ENCODE results near the gene ERF. TPM values are rescaled to one million over a fixed set of nuclear protein-coding genes. Genes with fewer than 3 reads are reported as not detected.
A peak's percentile ranks its signal among the peaks of the same experiment; 100 is the strongest.

Gene ERF
- total and polyA plus RNA-seq, 4 donors, result 24.2 to 53.6 (median 43.0) TPM

- DNase-seq (no peak), ATAC-seq (ENCODE audit: insufficient read depth, low FRiP score) (no peak)
- H3K27ac ChIP-seq (ENCODE audit: low read depth in 1 of 2, low read length in 1 of 2), result peak overlapping the region in 1 of 2 donors; percentile 81
These were observed 34.2 kb downstream of the ERF start for GRCh38 chr19:42220751-42221097.

GRCh38 chr19:42219812-42220750, 34.8 kb downstream of the ERF start, which contains the start of gene ZNF526:
TSS of gene ZNF526 (plus strand) at chr19:42220312. CDS start at chr19:42224404, 4,092 bp downstream.
- Histone ChIP-seq H3K9me3 (ENCODE audit: control insufficient read depth in 4 of 4, insufficient read depth in 3 of 4, low read length in 3 of 4) (no peaks in the 10 kb centered on the region), H3K4me1 (ENCODE audit: control insufficient read depth in 5 of 5, insufficient read depth in 5 of 5, low read length in 5 of 5) (peaks cover 10 to 36% (median 15%) of the 10 kb centered on the region in 5 donors), H3K27me3 (ENCODE audit: control insufficient read depth in 3 of 3, insufficient read depth in 3 of 3, low read length in 2 of 3) (no peaks in the 10 kb centered on the region), H3K27ac (ENCODE audit: low read depth in 1 of 2, low read length in 1 of 2) (peak within 1 kb of the TSS; percentile 81), H3K36me3 (ENCODE audit: control insufficient read depth in 4 of 4, insufficient read depth in 4 of 4, low read length in 4 of 4) (peaks cover 2 to 12% (median 8%) of the 10 kb centered on the region in 4 donors), H3K4me3 (peak within 1 kb of the TSS; percentile 78), H3K9ac (ENCODE audit: insufficient read depth in 1 of 2, low read length in 2 of 2) (peak within 1 kb of the TSS; percentile 73 to 86)
- ATAC-seq (ENCODE audit: insufficient read depth, low FRiP score) (peak; percentile 89), DNase-seq (peak; percentile 98 to 99 (median 98))
- TF ChIP-seq CTCF (IDR thresholded peaks at IDR 0.05; ENCODE audit: control extremely low read depth, extremely low read depth), result no peak
- WGBS, 2 donors, result 1% methylated on average over 53 of the region's 53 CpGs

More at GRCh38 chr19:42220751-42221097, 34.2 kb downstream of the ERF start:
- H3K4me3 ChIP-seq, result peak overlapping the region; percentile 78
- H3K36me3 ChIP-seq (ENCODE audit: control insufficient read depth in 4 of 4, insufficient read depth in 4 of 4, low read length in 4 of 4), result peaks cover 3 to 17% (median 8%) of the 10 kb centered on the region in 4 donors
- H3K27me3 ChIP-seq (ENCODE audit: control insufficient read depth in 3 of 3, insufficient read depth in 3 of 3, low read length in 2 of 3), result no peaks in the 10 kb centered on the region
- 2% methylated on average over 6 of the region's 6 CpGs for WGBS, 2 donors
- H3K9me3 ChIP-seq (ENCODE audit: control insufficient read depth in 4 of 4, insufficient read depth in 3 of 4, low read length in 3 of 4), result no peaks in the 10 kb centered on the region
- peaks cover 10 to 36% (median 15%) of the 10 kb centered on the region in 5 donors for H3K4me1 ChIP-seq (ENCODE audit: control insufficient read depth in 5 of 5, insufficient read depth in 5 of 5, low read length in 5 of 5)
- peak overlapping the region; percentile 71 to 73 for H3K9ac ChIP-seq (ENCODE audit: insufficient read depth in 1 of 2, low read length in 2 of 2)
- no peak for TF ChIP-seq CTCF (IDR thresholded peaks at IDR 0.05; ENCODE audit: control extremely low read depth, extremely low read depth)

- Histone ChIP-seq H3K4me3 (peak within 1 kb of the TSS; percentile 78), H3K36me3 (ENCODE audit: control insufficient read depth in 4 of 4, insufficient read depth in 4 of 4, low read length in 4 of 4) (peaks cover 0 to 12% (median 2%) of the 10 kb centered on the region in 4 donors), H3K27me3 (ENCODE audit: control insufficient read depth in 3 of 3, insufficient read depth in 3 of 3, low read length in 2 of 3) (no peaks in the 10 kb centered on the region), H3K9ac (ENCODE audit: insufficient read depth in 1 of 2, low read length in 2 of 2) (peak within 1 kb of the TSS; percentile 37 to 57), H3K27ac (ENCODE audit: low read depth in 1 of 2, low read length in 1 of 2) (peak within 1 kb of the TSS; percentile 83 to 89), H3K9me3 (ENCODE audit: control insufficient read depth in 4 of 4, insufficient read depth in 3 of 4, low read length in 3 of 4) (no peaks in the 10 kb centered on the region), H3K4me1 (ENCODE audit: control insufficient read depth in 5 of 5, insufficient read depth in 5 of 5, low read length in 5 of 5) (peaks cover 10 to 36% (median 15%) of the 10 kb centered on the region in 5 donors)
- peak; percentile 94 to 95 (median 94) for DNase-seq
- ATAC-seq (ENCODE audit: insufficient read depth, low FRiP score), result peak; percentile 79
- TF ChIP-seq CTCF (IDR thresholded peaks at IDR 0.05; ENCODE audit: control extremely low read depth, extremely low read depth), result no peak
- WGBS, 2 donors, result 17 to 18% methylated on average over 56 to 57 of the region's 57 CpGs
These were observed 37.1 kb downstream of the ERF start, which contains the start of gene DEDD2 for GRCh38 chr19:42217520-42218437. TSS of gene DEDD2 (minus strand) at chr19:42217677. CDS start at chr19:42217007, 670 bp downstream.
